Large intestine (tissue), 3 donors: Measurements from ENCODE around the gene SMARCA1. TPM values are rescaled to one million over a fixed set of nuclear protein-coding genes. Genes with fewer than 3 reads are reported as not detected.
"Not testable (repeated sequence)": the region's sequence is repeated elsewhere in the genome, so short reads cannot be mapped to it uniquely, and the experiment has no call there.

Experiments used
- DNase-seq, 2 donors: peaks; one replicate each; pipeline versions ENCODE4 v3.0.0 to v3.0.0-alpha.2; 2013
- H3K27ac ChIP-seq: one replicate; pipeline ENCODE4 v1.5.1; 2013; ENCODE audit warnings: low read length
- H3K27me3 ChIP-seq: 2 replicates; pipeline ENCODE4 v1.6.1; 2013; ENCODE audit warnings: low read length; ENCODE audit not compliant: control insufficient read depth, insufficient read depth
- H3K36me3 ChIP-seq: 2 replicates; pipeline ENCODE4 v1.6.1; 2013; ENCODE audit warnings: low read length; ENCODE audit not compliant: control insufficient read depth, insufficient read depth
- H3K4me1 ChIP-seq: one replicate; pipeline ENCODE4 v1.6.1; 2013; ENCODE audit warnings: low read length; ENCODE audit not compliant: control insufficient read depth, insufficient read depth
- H3K4me3 ChIP-seq: one replicate; pipeline ENCODE4 v1.5.1; 2013; ENCODE audit warnings: low read length
- H3K9me3 ChIP-seq: one replicate; pipeline ENCODE4 v1.6.1; 2013; ENCODE audit warnings: mild to moderate bottlenecking, low read depth, low read length, moderate library complexity; ENCODE audit not compliant: control insufficient read depth
- WGBS: methylation state at CpG from one replicate; pipeline ENCODE4 v1.1.5; 2013; ENCODE audit warnings: low lambda C conversion rate; ENCODE audit not compliant: insufficient coverage; 5-methylcytosine and 5-hydroxymethylcytosine counted together
- polyA plus RNA-seq: library from polyadenylated mRNA; unstranded; fragments of 120-200 nt; gene quantifications from one replicate; pipeline ENCODE4 v1.2.1, GENCODE V29; 2013

The SMARCA1 gene
- polyA plus RNA-seq, 1 donor: 43.9 TPM

GRCh38 chrX:129557844-129558480 lies 34.7 kb upstream of the SMARCA1 start:
- H3K4me3 ChIP-seq: no peak overlapping the region
- H3K27me3 ChIP-seq: no peaks in the 10 kb centered on the region
- WGBS: no CpG with 5 or more reads among the region's 1 CpG
- DNase-seq: no peak
- H3K27ac ChIP-seq: no peak overlapping the region
- no peaks in the 10 kb centered on the region for H3K9me3 ChIP-seq
- H3K36me3 ChIP-seq: peaks cover 32% of the 10 kb centered on the region
- no peaks in the 10 kb centered on the region for H3K4me1 ChIP-seq

GRCh38 chrX:129556806-129557315 lies 33.6 kb upstream of the SMARCA1 start:
- WGBS: no CpG with 5 or more reads among the region's 5 CpGs
- no peak for DNase-seq
- Histone ChIP-seq H3K9me3 (no peaks in the 10 kb centered on the region), H3K36me3 (peaks cover 29% of the 10 kb centered on the region), H3K4me1 (no peaks in the 10 kb centered on the region), H3K27ac (no peak overlapping the region), H3K4me3 (no peak overlapping the region), H3K27me3 (no peaks in the 10 kb centered on the region)

GRCh38 chrX:129554816-129555215 lies 31.5 kb upstream of the SMARCA1 start:
- WGBS: no CpG with 5 or more reads among the region's 8 CpGs
- not testable (repeated sequence) for H3K4me1 ChIP-seq, H3K27ac ChIP-seq, H3K9me3 ChIP-seq, H3K27me3 ChIP-seq, DNase-seq, H3K4me3 ChIP-seq
- H3K36me3 ChIP-seq: peaks cover 27% of the 10 kb centered on the region

GRCh38 chrX:129553619-129554288 lies 30.5 kb upstream of the SMARCA1 start:
- DNase-seq: no peak
- H3K36me3 ChIP-seq: peaks cover 27% of the 10 kb centered on the region
- no peaks in the 10 kb centered on the region for H3K4me1 ChIP-seq
- 100% methylated on average over 1 of the region's 3 CpGs for WGBS
- H3K9me3 ChIP-seq: no peaks in the 10 kb centered on the region
- H3K27ac ChIP-seq: no peak overlapping the region
- no peak overlapping the region for H3K4me3 ChIP-seq
- no peaks in the 10 kb centered on the region for H3K27me3 ChIP-seq

GRCh38 chrX:129549124-129549523 lies 25.8 kb upstream of the SMARCA1 start:
- no peak for DNase-seq
- Histone ChIP-seq H3K9me3 (no peaks in the 10 kb centered on the region), H3K4me1 (no peaks in the 10 kb centered on the region), H3K27me3 (no peaks in the 10 kb centered on the region), H3K4me3 (no peak overlapping the region), H3K36me3 (peaks cover 22% of the 10 kb centered on the region), H3K27ac (no peak overlapping the region)
- WGBS: no CpG with 5 or more reads among the region's 1 CpG

GRCh38 chrX:129545408-129545807 lies 22.1 kb upstream of the SMARCA1 start:
- no peaks in the 10 kb centered on the region for H3K27me3 ChIP-seq
- no peaks in the 10 kb centered on the region for H3K9me3 ChIP-seq
- H3K4me3 ChIP-seq: no peak overlapping the region
- no CpG with 5 or more reads among the region's 1 CpG for WGBS
- H3K4me1 ChIP-seq: peaks cover 7% of the 10 kb centered on the region
- peak in 1 of 2 donors; percentile 11 for DNase-seq
- H3K36me3 ChIP-seq: peaks cover 15% of the 10 kb centered on the region
- H3K27ac ChIP-seq: no peak overlapping the region

- H3K36me3 ChIP-seq: peaks cover 15% of the 10 kb centered on the region
- H3K4me3 ChIP-seq: no peak overlapping the region
- no peak overlapping the region for H3K27ac ChIP-seq
- DNase-seq: no peak
- no peaks in the 10 kb centered on the region for H3K9me3 ChIP-seq
- no CpG with 5 or more reads among the region's 2 CpGs for whole genome bisulfite sequencing
- H3K27me3 ChIP-seq: no peaks in the 10 kb centered on the region
- peaks cover 7% of the 10 kb centered on the region for H3K4me1 ChIP-seq
Measured at GRCh38 chrX:129544780-129545179, 21.5 kb upstream of the SMARCA1 start.

- H3K27me3 ChIP-seq: no peaks in the 10 kb centered on the region
- H3K4me1 ChIP-seq: peaks cover 10% of the 10 kb centered on the region
- H3K36me3 ChIP-seq: peaks cover 3% of the 10 kb centered on the region
- peak overlapping the region; percentile 62 for H3K4me3 ChIP-seq
- peak overlapping the region; percentile 75 for H3K27ac ChIP-seq
- WGBS: no CpG with 5 or more reads among the region's 14 CpGs
- no peaks in the 10 kb centered on the region for H3K9me3 ChIP-seq
- DNase-seq: peak; percentile 57 to 78
Measured at GRCh38 chrX:129540722-129541184, 17.5 kb upstream of the SMARCA1 start.

- peaks cover 10% of the 10 kb centered on the region for H3K4me1 ChIP-seq
- no peaks in the 10 kb centered on the region for H3K9me3 ChIP-seq
- H3K27ac ChIP-seq: peak within 1 kb of the TSS; percentile 75
- no peaks in the 10 kb centered on the region for H3K27me3 ChIP-seq
- no CpG with 5 or more reads among the region's 60 CpGs for WGBS
- H3K4me3 ChIP-seq: peak within 1 kb of the TSS; percentile 62
- H3K36me3 ChIP-seq: peaks cover under 1% of the 10 kb centered on the region
- peak; percentile 35 to 70 for DNase-seq
Measured at GRCh38 chrX:129540068-129540653, 16.9 kb upstream of the SMARCA1 start, which contains the start of gene OCRL. TSS of gene OCRL (plus strand) at chrX:129540259. CDS start at chrX:129540440, 181 bp downstream.

- Histone ChIP-seq H3K4me1 (peaks cover 3% of the 10 kb centered on the region), H3K27me3 (no peaks in the 10 kb centered on the region), H3K4me3 (no peak overlapping the region), H3K27ac (no peak overlapping the region), H3K36me3 (no peaks in the 10 kb centered on the region), H3K9me3 (no peaks in the 10 kb centered on the region)
- DNase-seq: no peak
- no CpG with 5 or more reads among the region's 4 CpGs for WGBS
Measured at GRCh38 chrX:129534816-129535578, 11.7 kb upstream of the SMARCA1 start.
